ENCODE results near the gene PREP.

DNA sequence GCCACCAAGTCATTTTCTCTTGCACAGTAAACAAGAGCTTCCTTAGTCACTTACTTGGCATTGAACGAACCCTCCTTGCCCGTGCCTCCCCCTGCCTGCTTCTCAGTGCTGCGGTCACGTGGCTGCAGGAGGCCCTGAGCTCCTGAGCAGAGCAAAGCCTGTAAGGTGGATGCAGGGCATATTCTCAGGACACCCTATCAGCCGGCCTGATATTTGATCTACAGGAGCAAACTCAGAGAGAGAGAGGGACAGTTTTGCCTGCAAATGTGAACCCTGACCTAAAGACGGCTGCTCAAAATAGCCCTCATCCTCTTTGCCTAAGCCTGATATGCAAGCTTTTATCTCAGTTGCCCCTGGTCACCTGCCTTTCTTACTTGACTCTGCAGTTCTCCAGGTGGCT lies 130.1 kb downstream of the PREP start:
- TF ChIP-seq SUZ12 (IDR thresholded peaks at IDR 0.05; ENCODE audit: extremely low read depth, insufficient read depth, insufficient read length), result no peak
- TF ChIP-seq YY1 (IDR thresholded peaks at IDR 0.05; ENCODE audit: insufficient read depth, insufficient read length), result no peak

All from NT2/D1 (cell line).